Chondrocyte (in vitro differentiated cells): ENCODE data around the gene ITGB8. TPM values are rescaled to one million over a fixed set of nuclear protein-coding genes. Genes with fewer than 3 reads are reported as not detected.
A peak's percentile ranks its signal among the peaks of the same experiment; 100 is the strongest.

ENCODE experiments used
- DNase-seq: peaks from one replicate; pipeline ENCODE4 v3.0.0; 2021; ENCODE audit warnings: mixed read lengths, low spot score
- H3K27ac Mint-ChIP-seq: one replicate; pipeline ENCODE4 v1.8.0; 2021; ENCODE audit warnings: mild to moderate bottlenecking, moderate library complexity, mixed read lengths; ENCODE audit not compliant: unreplicated experiment
- H3K27me3 Mint-ChIP-seq: 2 replicates; pipeline ENCODE4 v1.8.0; 2021; ENCODE audit warnings: low read depth, mixed read lengths
- H3K36me3 Mint-ChIP-seq: 2 replicates; pipeline ENCODE4 v1.8.0; 2021; ENCODE audit warnings: low read depth, mixed read lengths
- H3K4me1 Mint-ChIP-seq: 2 replicates; pipeline ENCODE4 v1.8.0; 2021; ENCODE audit warnings: low read depth, mild to moderate bottlenecking, mixed read lengths
- H3K4me3 Mint-ChIP-seq: one replicate; pipeline ENCODE4 v1.8.0; 2021; ENCODE audit warnings: mild to moderate bottlenecking, moderate library complexity, mixed read lengths; ENCODE audit not compliant: unreplicated experiment
- H3K9me3 Mint-ChIP-seq: 2 replicates; pipeline ENCODE4 v1.8.0; 2021; ENCODE audit warnings: low read depth, mixed read lengths
- CTCF ChIP-seq: fragments of 200-600 bp; sonication (generic); IDR thresholded peaks from 2 replicates; pipeline ENCODE4 v1.5.0; 2021; ENCODE audit warnings: antibody characterized with exemption, mild to moderate bottlenecking, moderate library complexity
- total RNA-seq: library from RNA; stranded (reverse); gene quantifications from 3 replicates; pipeline ENCODE4 v1.2.1, GENCODE V29; 2021

ITGB8 gene
- total RNA-seq, 1 donor from 2014 or later: 0.40 TPM

GRCh38 chr7:20344396-20344795 lies 13.7 kb downstream of the ITGB8 start:
- Mint-ChIP-seq H3K4me3 (no peak overlapping the region), H3K27me3 (no peaks in the 10 kb centered on the region), H3K27ac (no peak overlapping the region), H3K9me3 (no peaks in the 10 kb centered on the region), H3K4me1 (no peaks in the 10 kb centered on the region), H3K36me3 (no peaks in the 10 kb centered on the region)
- TF ChIP-seq CTCF: no peak
- DNase-seq: no peak

- no peak for DNase-seq
- Mint-ChIP-seq H3K27ac (no peak overlapping the region), H3K9me3 (no peaks in the 10 kb centered on the region), H3K36me3 (no peaks in the 10 kb centered on the region), H3K27me3 (no peaks in the 10 kb centered on the region), H3K4me3 (no peak overlapping the region), H3K4me1 (peaks cover 13% of the 10 kb centered on the region)
- no peak for TF ChIP-seq CTCF
These were observed 15.9 kb downstream of the ITGB8 start for GRCh38 chr7:20346577-20346976.

GRCh38 chr7:20347680-20348079 lies 17.0 kb downstream of the ITGB8 start:
- Mint-ChIP-seq H3K36me3 (no peaks in the 10 kb centered on the region), H3K27ac (no peak overlapping the region), H3K9me3 (no peaks in the 10 kb centered on the region), H3K4me1 (peaks cover 24% of the 10 kb centered on the region), H3K4me3 (no peak overlapping the region), H3K27me3 (no peaks in the 10 kb centered on the region)
- TF ChIP-seq CTCF: no peak
- DNase-seq: no peak

- Mint-ChIP-seq H3K4me3 (no peak overlapping the region), H3K9me3 (no peaks in the 10 kb centered on the region), H3K4me1 (peaks cover 30% of the 10 kb centered on the region), H3K36me3 (no peaks in the 10 kb centered on the region), H3K27me3 (no peaks in the 10 kb centered on the region), H3K27ac (no peak overlapping the region)
- DNase-seq: no peak
- no peak for TF ChIP-seq CTCF
These were observed 17.6 kb downstream of the ITGB8 start for GRCh38 chr7:20348125-20348807.

GRCh38 chr7:20350518-20350951 lies 19.8 kb downstream of the ITGB8 start:
- TF ChIP-seq CTCF: no peak
- Mint-ChIP-seq H3K4me1 (peaks cover 35% of the 10 kb centered on the region), H3K36me3 (no peaks in the 10 kb centered on the region), H3K4me3 (peak overlapping the region; percentile 24), H3K27me3 (no peaks in the 10 kb centered on the region), H3K9me3 (no peaks in the 10 kb centered on the region), H3K27ac (peak overlapping the region; percentile 47)
- no peak for DNase-seq
